ENCODE measurements around the gene CHTF8.

Gene CHTF8

GRCh38 chr16:69077251-69077650 lies 55.1 kb downstream of the CHTF8 start:
- Histone ChIP-seq H3K27me3 (ENCODE audit: low read depth, low read length) (no peaks in the 10 kb centered on the region), H3K9me3 (ENCODE audit: insufficient read depth, low read length) (no peaks in the 10 kb centered on the region), H3K79me2 (ENCODE audit: low read length) (no peaks in the 10 kb centered on the region), H3K36me3 (replicated peaks; ENCODE audit: low read depth, low read length) (no peaks in the 10 kb centered on the region), H2AFZ (ENCODE audit: low read depth, low read length) (no peak overlapping the region), H3K9ac (ENCODE audit: low read length) (no peak overlapping the region), H3K4me1 (ENCODE audit: low read length) (no peaks in the 10 kb centered on the region), H3K4me2 (ENCODE audit: low read length) (no peak overlapping the region), H3K4me3 (ENCODE audit: low read length) (no peak overlapping the region), H3K27ac (ENCODE audit: low read length) (no peak overlapping the region), H4K20me1 (ENCODE audit: insufficient read depth, low read length) (no peaks in the 10 kb centered on the region)
- no peak for TF ChIP-seq EZH2phosphoT487 (IDR thresholded peaks at IDR 0.05; ENCODE audit: low read depth)
- TF ChIP-seq, protein P1, sequence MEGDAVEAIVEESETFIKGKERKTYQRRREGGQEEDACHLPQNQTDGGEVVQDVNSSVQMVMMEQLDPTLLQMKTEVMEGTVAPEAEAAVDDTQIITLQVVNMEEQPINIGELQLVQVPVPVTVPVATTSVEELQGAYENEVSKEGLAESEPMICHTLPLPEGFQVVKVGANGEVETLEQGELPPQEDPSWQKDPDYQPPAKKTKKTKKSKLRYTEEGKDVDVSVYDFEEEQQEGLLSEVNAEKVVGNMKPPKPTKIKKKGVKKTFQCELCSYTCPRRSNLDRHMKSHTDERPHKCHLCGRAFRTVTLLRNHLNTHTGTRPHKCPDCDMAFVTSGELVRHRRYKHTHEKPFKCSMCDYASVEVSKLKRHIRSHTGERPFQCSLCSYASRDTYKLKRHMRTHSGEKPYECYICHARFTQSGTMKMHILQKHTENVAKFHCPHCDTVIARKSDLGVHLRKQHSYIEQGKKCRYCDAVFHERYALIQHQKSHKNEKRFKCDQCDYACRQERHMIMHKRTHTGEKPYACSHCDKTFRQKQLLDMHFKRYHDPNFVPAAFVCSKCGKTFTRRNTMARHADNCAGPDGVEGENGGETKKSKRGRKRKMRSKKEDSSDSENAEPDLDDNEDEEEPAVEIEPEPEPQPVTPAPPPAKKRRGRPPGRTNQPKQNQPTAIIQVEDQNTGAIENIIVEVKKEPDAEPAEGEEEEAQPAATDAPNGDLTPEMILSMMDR (IDR thresholded peaks at IDR 0.05; ENCODE audit: low read depth, low read length): no peak

- no peak overlapping the region for H3K27ac ChIP-seq (ENCODE audit: low read length)
- H3K4me3 ChIP-seq (ENCODE audit: low read length): no peak overlapping the region
- no peaks in the 10 kb centered on the region for H3K4me1 ChIP-seq (ENCODE audit: low read length)
- H3K27me3 ChIP-seq (ENCODE audit: low read depth, low read length): no peaks in the 10 kb centered on the region
- no peak overlapping the region for H3K9ac ChIP-seq (ENCODE audit: low read length)
- no peak overlapping the region for H3K4me2 ChIP-seq (ENCODE audit: low read length)
- H3K9me3 ChIP-seq (ENCODE audit: insufficient read depth, low read length): no peaks in the 10 kb centered on the region
- no peaks in the 10 kb centered on the region for H3K36me3 ChIP-seq (replicated peaks; ENCODE audit: low read depth, low read length)
- no peak overlapping the region for H2AFZ ChIP-seq (ENCODE audit: low read depth, low read length)
- H4K20me1 ChIP-seq (ENCODE audit: insufficient read depth, low read length): no peaks in the 10 kb centered on the region
- no peaks in the 10 kb centered on the region for H3K79me2 ChIP-seq (ENCODE audit: low read length)
- TF ChIP-seq, protein P1 (IDR thresholded peaks at IDR 0.05; ENCODE audit: low read depth, low read length): no peak
- no peak for TF ChIP-seq EZH2phosphoT487 (IDR thresholded peaks at IDR 0.05; ENCODE audit: low read depth)
Measured at GRCh38 chr16:69073181-69073702, 59.1 kb downstream of the CHTF8 start.

DNA sequence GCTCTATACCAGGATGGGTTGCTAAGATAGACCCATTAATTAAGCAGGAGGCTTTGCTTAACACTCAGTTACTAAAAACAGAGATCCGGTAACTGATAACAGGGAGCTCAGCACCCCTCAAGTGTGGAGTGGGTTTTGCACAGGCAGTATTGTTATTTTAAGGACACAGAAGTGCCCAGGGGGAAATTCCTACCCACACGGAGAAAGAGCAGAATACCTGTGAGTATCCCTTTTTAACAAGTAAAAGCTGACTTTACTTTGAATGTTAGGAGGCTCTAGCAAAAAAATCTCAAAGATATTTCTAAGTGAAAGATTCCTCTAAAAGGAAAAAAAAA lies 59.8 kb downstream of the CHTF8 start:
- Histone ChIP-seq H3K27ac (ENCODE audit: low read length) (no peak overlapping the region), H3K36me3 (replicated peaks; ENCODE audit: low read depth, low read length) (no peaks in the 10 kb centered on the region), H3K4me3 (ENCODE audit: low read length) (no peak overlapping the region), H3K4me2 (ENCODE audit: low read length) (no peak overlapping the region), H3K9me3 (ENCODE audit: insufficient read depth, low read length) (no peaks in the 10 kb centered on the region), H3K9ac (ENCODE audit: low read length) (no peak overlapping the region), H3K79me2 (ENCODE audit: low read length) (no peaks in the 10 kb centered on the region), H2AFZ (ENCODE audit: low read depth, low read length) (no peak overlapping the region), H4K20me1 (ENCODE audit: insufficient read depth, low read length) (no peaks in the 10 kb centered on the region), H3K27me3 (ENCODE audit: low read depth, low read length) (no peaks in the 10 kb centered on the region), H3K4me1 (ENCODE audit: low read length) (no peaks in the 10 kb centered on the region)
- no peak for TF ChIP-seq EZH2phosphoT487 (IDR thresholded peaks at IDR 0.05; ENCODE audit: low read depth)
- TF ChIP-seq, protein P1 (IDR thresholded peaks at IDR 0.05; ENCODE audit: low read depth, low read length): no peak

GRCh38 chr16:69071036-69071435 lies 61.4 kb downstream of the CHTF8 start:
- Histone ChIP-seq H3K4me3 (ENCODE audit: low read length) (no peak overlapping the region), H3K4me1 (ENCODE audit: low read length) (no peaks in the 10 kb centered on the region), H3K79me2 (ENCODE audit: low read length) (no peaks in the 10 kb centered on the region), H3K36me3 (replicated peaks; ENCODE audit: low read depth, low read length) (no peaks in the 10 kb centered on the region), H3K27me3 (ENCODE audit: low read depth, low read length) (no peaks in the 10 kb centered on the region), H3K27ac (ENCODE audit: low read length) (no peak overlapping the region), H3K9me3 (ENCODE audit: insufficient read depth, low read length) (no peaks in the 10 kb centered on the region), H3K9ac (ENCODE audit: low read length) (no peak overlapping the region), H3K4me2 (ENCODE audit: low read length) (no peak overlapping the region), H2AFZ (ENCODE audit: low read depth, low read length) (no peak overlapping the region), H4K20me1 (ENCODE audit: insufficient read depth, low read length) (no peaks in the 10 kb centered on the region)
- TF ChIP-seq, protein P1 (IDR thresholded peaks at IDR 0.05; ENCODE audit: low read depth, low read length): no peak
- no peak for TF ChIP-seq EZH2phosphoT487 (IDR thresholded peaks at IDR 0.05; ENCODE audit: low read depth)
